ENCODE results near the gene GATA1. TPM values are rescaled to one million over a fixed set of nuclear protein-coding genes. Genes with fewer than 3 reads are reported as not detected.

The GATA1 gene
- total and polyA plus RNA-seq, 11 donors, result 0.16 TPM; not detected in 10

- DNase-seq (no peak), ATAC-seq (no peak)
- intact Hi-C loops (cut with DNase I), result no loop called here
- Histone ChIP-seq H3K4me3 (no peak overlapping the region), H3K4me1 (no peaks in the 10 kb centered on the region), H3K27me3 (peaks cover 0 to 46% (median 0%) of the 10 kb centered on the region in 9 donors), H3K9me3 (no peaks in the 10 kb centered on the region), H3K36me3 (no peaks in the 10 kb centered on the region), H3K27ac (no peak overlapping the region)
- WGBS, 4 donors, result 67 to 93% (median 75%) methylated on average over 2 of the region's 2 CpGs
- TF ChIP-seq, protein P1, sequence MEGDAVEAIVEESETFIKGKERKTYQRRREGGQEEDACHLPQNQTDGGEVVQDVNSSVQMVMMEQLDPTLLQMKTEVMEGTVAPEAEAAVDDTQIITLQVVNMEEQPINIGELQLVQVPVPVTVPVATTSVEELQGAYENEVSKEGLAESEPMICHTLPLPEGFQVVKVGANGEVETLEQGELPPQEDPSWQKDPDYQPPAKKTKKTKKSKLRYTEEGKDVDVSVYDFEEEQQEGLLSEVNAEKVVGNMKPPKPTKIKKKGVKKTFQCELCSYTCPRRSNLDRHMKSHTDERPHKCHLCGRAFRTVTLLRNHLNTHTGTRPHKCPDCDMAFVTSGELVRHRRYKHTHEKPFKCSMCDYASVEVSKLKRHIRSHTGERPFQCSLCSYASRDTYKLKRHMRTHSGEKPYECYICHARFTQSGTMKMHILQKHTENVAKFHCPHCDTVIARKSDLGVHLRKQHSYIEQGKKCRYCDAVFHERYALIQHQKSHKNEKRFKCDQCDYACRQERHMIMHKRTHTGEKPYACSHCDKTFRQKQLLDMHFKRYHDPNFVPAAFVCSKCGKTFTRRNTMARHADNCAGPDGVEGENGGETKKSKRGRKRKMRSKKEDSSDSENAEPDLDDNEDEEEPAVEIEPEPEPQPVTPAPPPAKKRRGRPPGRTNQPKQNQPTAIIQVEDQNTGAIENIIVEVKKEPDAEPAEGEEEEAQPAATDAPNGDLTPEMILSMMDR (IDR thresholded peaks at IDR 0.05), result no peak
- TF ChIP-seq POLR2A (IDR thresholded peaks at IDR 0.05), result no peak
Observed at GRCh38 chrX:48782216-48782615, 4.2 kb upstream of the GATA1 start.

GRCh38 chrX:48782795-48783194 lies 3.6 kb upstream of the GATA1 start:
- intact Hi-C loops (cut with DNase I), result no loop called here
- TF ChIP-seq POLR2A (IDR thresholded peaks at IDR 0.05), result no peak
- TF ChIP-seq, protein P1 (IDR thresholded peaks at IDR 0.05), result no peak
- Histone ChIP-seq H3K27me3 (peaks cover 0 to 49% (median 0%) of the 10 kb centered on the region in 9 donors), H3K9me3 (no peaks in the 10 kb centered on the region), H3K36me3 (no peaks in the 10 kb centered on the region), H3K4me1 (no peaks in the 10 kb centered on the region), H3K27ac (no peak overlapping the region), H3K4me3 (no peak overlapping the region)
- WGBS, 4 donors, result 47 to 70% (median 58%) methylated on average over 11 to 13 of the region's 13 CpGs
- DNase-seq (no peak), ATAC-seq (no peak)

DNA sequence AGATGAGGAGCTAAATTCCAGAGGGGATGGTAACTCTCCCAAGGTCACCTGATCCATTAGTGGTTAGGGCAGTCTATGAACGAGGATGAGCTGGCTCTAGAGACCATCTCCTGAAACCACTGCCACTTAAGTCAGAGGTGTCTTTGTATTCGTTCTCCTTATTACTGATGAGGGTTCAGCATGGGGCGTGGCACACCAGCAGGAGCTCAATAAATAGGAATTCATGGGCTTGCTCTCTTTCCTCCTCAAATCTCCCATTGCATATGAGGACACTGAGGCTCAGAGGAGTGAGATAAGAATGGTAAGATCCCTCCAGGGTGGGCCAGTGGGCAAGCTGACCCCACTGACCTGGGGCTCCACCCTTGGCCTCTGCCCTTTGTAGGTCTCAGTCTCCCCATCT lies 1.7 kb upstream of the GATA1 start:
- 53 to 67% (median 63%) methylated on average over 3 of the region's 3 CpGs for WGBS, 4 donors

GRCh38 chrX:48785186-48785539 lies 1.2 kb upstream of the GATA1 start:
- Histone ChIP-seq H3K36me3 (no peaks in the 10 kb centered on the region), H3K4me3 (no peak overlapping the region), H3K27ac (no peak overlapping the region), H3K4me1 (no peaks in the 10 kb centered on the region), H3K27me3 (peaks cover 0 to 40% (median 0%) of the 10 kb centered on the region in 9 donors), H3K9me3 (no peaks in the 10 kb centered on the region)
- intact Hi-C loops (cut with DNase I), result no loop called here
- ATAC-seq (no peak), DNase-seq (no peak)
- WGBS, 4 donors, result 73 to 92% (median 80%) methylated on average over 1 of the region's 1 CpG
- no peak for TF ChIP-seq POLR2A (IDR thresholded peaks at IDR 0.05)
- TF ChIP-seq, protein P1 (IDR thresholded peaks at IDR 0.05), result no peak

More for the DNA sequence above, 1.7 kb upstream of the GATA1 start:
- Histone ChIP-seq H3K36me3 (no peaks in the 10 kb centered on the region), H3K27ac (no peak overlapping the region), H3K4me3 (no peak overlapping the region), H3K9me3 (no peaks in the 10 kb centered on the region), H3K4me1 (no peaks in the 10 kb centered on the region), H3K27me3 (peaks cover 0 to 44% (median 0%) of the 10 kb centered on the region in 9 donors)
- no peak for TF ChIP-seq POLR2A (IDR thresholded peaks at IDR 0.05)
- TF ChIP-seq, protein P1 (IDR thresholded peaks at IDR 0.05), result no peak
- DNase-seq (no peak), ATAC-seq (no peak)
- intact Hi-C loops (cut with DNase I), result no loop called here

Measured in heart left ventricle (tissue), 16 donors.